OCI-LY1 (cell line): ENCODE measurements around the gene BICDL2.

ENCODE experiments used
- H2AFZ ChIP-seq: fragments of 200-600 bp; sonication (generic), shearing (Covaris generic); 2 replicates; pipeline ENCODE4 v1.6.0; 2014; ENCODE audit warnings: antibody characterized with exemption, mild to moderate bottlenecking, low read length
- H3F3A ChIP-seq: fragments of 200-600 bp; sonication (generic), shearing (Covaris generic); 2 replicates; pipeline ENCODE4 v1.6.0; 2014; ENCODE audit warnings: mild to moderate bottlenecking, antibody characterized with exemption, low read length, moderate library complexity; ENCODE audit not compliant: insufficient read depth
- H3K27ac ChIP-seq: fragments of 200-600 bp; sonication (generic); 2 replicates; pipeline ENCODE4 v1.5.1; 2014; ENCODE audit warnings: low read length, mixed run types, mild to moderate bottlenecking, low read depth; ENCODE audit not compliant: poor library complexity, severe bottlenecking
- H3K27me3 ChIP-seq: fragments of 200-600 bp; sonication (generic); 2 replicates; pipeline ENCODE4 v1.6.0; 2014; ENCODE audit warnings: antibody characterized with exemption, mild to moderate bottlenecking, low read length, moderate library complexity; ENCODE audit not compliant: insufficient read depth
- H3K36me3 ChIP-seq: fragments of 200-600 bp; sonication (generic); 2 replicates; pipeline ENCODE4 v1.6.1; 2014; ENCODE audit warnings: mild to moderate bottlenecking, antibody characterized with exemption, low read length, moderate library complexity, mixed read lengths; ENCODE audit not compliant: insufficient read depth
- H3K4me1 ChIP-seq: fragments of 200-600 bp; sonication (generic); 2 replicates; pipeline ENCODE4 v1.5.1; 2014; ENCODE audit warnings: mild to moderate bottlenecking, low read length, moderate library complexity; ENCODE audit not compliant: insufficient read depth, severe bottlenecking
- H3K4me2 ChIP-seq: fragments of 200-600 bp; sonication (generic), shearing (Covaris generic); 2 replicates; pipeline ENCODE4 v1.6.1; 2014; ENCODE audit warnings: low read length
- H3K4me3 ChIP-seq: fragments of 200-600 bp; sonication (generic); 2 replicates; pipeline ENCODE4 v1.5.1; 2014; ENCODE audit warnings: low read length, low read depth, mild to moderate bottlenecking, mixed read lengths; ENCODE audit not compliant: poor library complexity, severe bottlenecking
- H3K79me2 ChIP-seq: fragments of 200-600 bp; shearing (Covaris generic); 2 replicates; pipeline ENCODE4 v1.6.1; 2016; ENCODE audit warnings: mixed run types, low read length, mixed read lengths; ENCODE audit not compliant: insufficient read depth
- H3K9ac ChIP-seq: fragments of 200-600 bp; sonication (generic), shearing (Covaris generic); 2 replicates; pipeline ENCODE4 v1.6.1; 2014; ENCODE audit warnings: mild to moderate bottlenecking, low read length, mixed read lengths
- H3K9me2 ChIP-seq: fragments of 200-600 bp; sonication (generic), shearing (Covaris generic); 2 replicates; pipeline ENCODE4 v1.6.1; 2014; ENCODE audit warnings: low read depth, mild to moderate bottlenecking, low read length, mixed read lengths
- H3K9me3 ChIP-seq: fragments of 200-600 bp; shearing (Covaris generic); 2 replicates; pipeline ENCODE4 v1.6.1; 2014; ENCODE audit warnings: low read length, mixed read lengths
- H4K20me1 ChIP-seq: fragments of 200-600 bp; sonication (generic), shearing (Covaris generic); 2 replicates; pipeline ENCODE4 v1.6.0; 2016; ENCODE audit warnings: mild to moderate bottlenecking, low read length; ENCODE audit not compliant: insufficient read depth
- EZH2 ChIP-seq: fragments of 200-600 bp; sonication (generic), shearing (Covaris generic); IDR thresholded peaks from 2 replicates; pipeline ENCODE4 v1.8.0; 2017; ENCODE audit warnings: borderline replicate concordance, mixed run types, mild to moderate bottlenecking, antibody characterized with exemption, low read length, moderate library complexity, mixed read lengths
- TF ChIP-seq, protein P1 (sequence below): fragments of 200-600 bp; sonication (generic), shearing (Covaris generic); IDR thresholded peaks from 2 replicates; pipeline ENCODE4 v1.5.1; 2017; ENCODE audit warnings: mild to moderate bottlenecking, antibody characterized with exemption, low read length, moderate library complexity, mixed read lengths

The BICDL2 gene

DNA sequence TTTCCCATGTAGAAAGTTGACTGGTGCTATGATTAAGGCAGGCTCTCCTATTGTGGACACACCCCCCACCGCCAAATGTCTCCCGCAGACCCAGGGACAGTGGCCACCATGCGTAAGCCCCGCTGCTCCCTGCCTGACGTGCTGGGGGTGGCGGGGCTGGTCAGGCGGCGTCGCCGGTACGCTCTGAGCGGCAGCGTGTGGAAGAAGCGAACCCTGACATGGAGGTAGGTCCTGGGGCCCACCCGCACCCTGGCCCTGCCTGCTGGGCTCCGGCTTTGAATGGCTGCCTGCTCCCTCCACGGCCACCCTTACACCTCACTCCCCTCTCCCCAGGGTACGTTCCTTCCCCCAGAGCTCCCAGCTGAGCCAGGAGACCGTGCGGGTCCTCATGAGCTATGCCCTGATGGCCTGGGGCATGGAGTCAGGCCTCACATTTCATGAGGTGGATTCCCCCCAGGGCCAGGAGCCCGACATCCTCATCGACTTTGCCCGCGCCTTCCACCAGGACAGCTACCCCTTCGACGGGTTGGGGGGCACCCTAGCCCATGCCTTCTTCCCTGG, 13.3 kb upstream of the BICDL2 start:
- H3K4me2 ChIP-seq, result no peak overlapping the region
- no peaks in the 10 kb centered on the region for H3K9me3 ChIP-seq
- H2AFZ ChIP-seq, result no peak overlapping the region
- H3K79me2 ChIP-seq, result no peaks in the 10 kb centered on the region
- H3K27me3 ChIP-seq, result no peaks in the 10 kb centered on the region
- H3K27ac ChIP-seq, result no peak overlapping the region
- H3K4me1 ChIP-seq, result peaks cover 6% of the 10 kb centered on the region
- H3F3A ChIP-seq, result no peaks in the 10 kb centered on the region
- no peaks in the 10 kb centered on the region for H3K9me2 ChIP-seq
- H4K20me1 ChIP-seq, result no peaks in the 10 kb centered on the region
- no peak overlapping the region for H3K4me3 ChIP-seq
- no peak overlapping the region for H3K9ac ChIP-seq
- no peaks in the 10 kb centered on the region for H3K36me3 ChIP-seq
- TF ChIP-seq EZH2, result no peak
- TF ChIP-seq, protein P1, sequence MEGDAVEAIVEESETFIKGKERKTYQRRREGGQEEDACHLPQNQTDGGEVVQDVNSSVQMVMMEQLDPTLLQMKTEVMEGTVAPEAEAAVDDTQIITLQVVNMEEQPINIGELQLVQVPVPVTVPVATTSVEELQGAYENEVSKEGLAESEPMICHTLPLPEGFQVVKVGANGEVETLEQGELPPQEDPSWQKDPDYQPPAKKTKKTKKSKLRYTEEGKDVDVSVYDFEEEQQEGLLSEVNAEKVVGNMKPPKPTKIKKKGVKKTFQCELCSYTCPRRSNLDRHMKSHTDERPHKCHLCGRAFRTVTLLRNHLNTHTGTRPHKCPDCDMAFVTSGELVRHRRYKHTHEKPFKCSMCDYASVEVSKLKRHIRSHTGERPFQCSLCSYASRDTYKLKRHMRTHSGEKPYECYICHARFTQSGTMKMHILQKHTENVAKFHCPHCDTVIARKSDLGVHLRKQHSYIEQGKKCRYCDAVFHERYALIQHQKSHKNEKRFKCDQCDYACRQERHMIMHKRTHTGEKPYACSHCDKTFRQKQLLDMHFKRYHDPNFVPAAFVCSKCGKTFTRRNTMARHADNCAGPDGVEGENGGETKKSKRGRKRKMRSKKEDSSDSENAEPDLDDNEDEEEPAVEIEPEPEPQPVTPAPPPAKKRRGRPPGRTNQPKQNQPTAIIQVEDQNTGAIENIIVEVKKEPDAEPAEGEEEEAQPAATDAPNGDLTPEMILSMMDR, result no peak

DNA sequence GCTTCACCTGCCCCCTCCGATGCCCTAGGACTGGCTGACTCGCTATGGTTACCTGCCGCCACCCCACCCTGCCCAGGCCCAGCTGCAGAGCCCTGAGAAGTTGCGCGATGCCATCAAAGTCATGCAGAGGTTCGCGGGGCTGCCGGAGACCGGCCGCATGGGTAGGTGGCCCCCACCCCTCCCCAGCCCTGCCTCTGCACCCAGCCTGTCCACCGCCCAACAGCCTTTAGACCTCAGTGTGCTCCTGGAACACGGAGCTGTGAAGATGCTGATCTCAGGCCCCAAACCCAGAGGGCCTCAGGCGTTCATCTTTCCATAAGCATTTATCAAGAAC, 10.6 kb upstream of the BICDL2 start:
- Histone ChIP-seq H4K20me1 (no peaks in the 10 kb centered on the region), H3K27ac (no peak overlapping the region), H3K4me1 (peaks cover 4% of the 10 kb centered on the region), H2AFZ (no peak overlapping the region), H3K36me3 (no peaks in the 10 kb centered on the region), H3K9ac (no peak overlapping the region), H3K79me2 (no peaks in the 10 kb centered on the region), H3K4me2 (no peak overlapping the region), H3K9me3 (no peaks in the 10 kb centered on the region), H3K27me3 (no peaks in the 10 kb centered on the region), H3K4me3 (no peak overlapping the region), H3K9me2 (no peaks in the 10 kb centered on the region), H3F3A (no peaks in the 10 kb centered on the region)
- TF ChIP-seq EZH2, result no peak
- TF ChIP-seq, protein P1, result no peak

DNA sequence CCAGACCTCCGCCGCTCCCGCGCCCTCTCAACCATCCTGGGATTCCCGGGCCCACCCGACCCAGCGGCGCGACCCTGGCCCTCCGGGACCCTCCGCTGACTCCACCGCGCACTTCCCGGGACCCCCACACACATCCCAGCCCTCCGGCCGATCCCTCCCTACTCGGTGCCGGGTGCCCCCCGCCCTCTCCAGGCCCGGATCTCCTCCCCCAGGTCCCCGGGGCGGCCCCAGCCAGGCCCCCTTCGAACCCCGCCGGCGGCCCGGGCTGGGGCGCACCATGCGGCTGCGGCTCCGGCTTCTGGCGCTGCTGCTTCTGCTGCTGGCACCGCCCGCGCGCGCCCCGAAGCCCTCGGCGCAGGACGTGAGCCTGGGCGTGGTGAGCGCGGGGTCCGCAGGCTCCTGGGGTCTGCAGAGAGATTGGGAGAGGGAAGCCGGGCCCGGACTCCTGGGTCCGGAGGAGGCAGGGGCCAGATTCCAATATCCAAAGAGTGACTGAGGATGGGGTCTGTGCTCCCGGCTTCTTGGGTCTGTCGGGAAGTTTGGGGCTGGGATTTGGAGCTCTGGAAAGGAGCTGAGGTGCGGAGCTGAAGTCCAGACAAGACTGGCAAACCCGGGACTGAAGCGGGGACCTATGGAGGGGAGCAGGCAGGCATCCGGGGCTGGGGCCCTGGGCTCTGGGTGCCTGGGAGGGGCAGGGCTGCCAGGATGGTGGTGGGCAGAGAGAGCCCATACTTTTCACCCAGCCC, 10.1 kb upstream of the BICDL2 start:
- Histone ChIP-seq H3K27ac (no peak overlapping the region), H3K4me3 (no peak overlapping the region), H3K9ac (no peak overlapping the region), H3K36me3 (no peaks in the 10 kb centered on the region), H3K4me2 (no peak overlapping the region), H3K9me2 (no peaks in the 10 kb centered on the region), H3K79me2 (no peaks in the 10 kb centered on the region), H3K4me1 (peaks cover 4% of the 10 kb centered on the region), H3K27me3 (no peaks in the 10 kb centered on the region), H2AFZ (no peak overlapping the region), H4K20me1 (no peaks in the 10 kb centered on the region), H3F3A (no peaks in the 10 kb centered on the region), H3K9me3 (no peaks in the 10 kb centered on the region)
- no peak for TF ChIP-seq EZH2
- TF ChIP-seq, protein P1, result no peak
